Measurements from ENCODE around the gene RNASE9.

- TF ChIP-seq CTCF (IDR thresholded peaks at IDR 0.05; ENCODE audit: low read depth, low read length) (no peak), EZH2phosphoT487 (IDR thresholded peaks at IDR 0.05; ENCODE audit: low read depth) (no peak)
These were observed 3.7 kb downstream of the RNASE9 start for GRCh38 chr14:20557212-20557542.
